KMS-11 (cell line): Measurements from ENCODE around the gene ILK.

Experiments used
- H2AFZ ChIP-seq: fragments of 200-600 bp; sonication (generic); 2 replicates; pipeline ENCODE4 v1.6.1; 2016; ENCODE audit warnings: antibody characterized with exemption, mixed run types, low read depth
- H3K27ac ChIP-seq: fragments of 200-600 bp; sonication (generic); 2 replicates; pipeline ENCODE4 v1.6.1; 2016; ENCODE audit warnings: mild to moderate bottlenecking, mixed run types
- H3K27me3 ChIP-seq: fragments of 200-600 bp; sonication (generic); 2 replicates; pipeline ENCODE4 v1.6.1; 2017; ENCODE audit warnings: mild to moderate bottlenecking, low read depth, mixed run types, moderate library complexity; ENCODE audit not compliant: insufficient read depth
- H3K36me3 ChIP-seq: fragments of 200-600 bp; sonication (generic); 2 replicates; pipeline ENCODE4 v1.6.1; 2017; ENCODE audit warnings: mild to moderate bottlenecking, mixed run types; ENCODE audit not compliant: insufficient read depth
- H3K4me1 ChIP-seq: fragments of 200-600 bp; sonication (generic); 2 replicates; pipeline ENCODE4 v1.6.1; 2016; ENCODE audit warnings: mild to moderate bottlenecking, low read depth, mixed run types; ENCODE audit not compliant: poor library complexity, severe bottlenecking
- H3K4me2 ChIP-seq: fragments of 200-600 bp; sonication (generic); 2 replicates; pipeline ENCODE4 v1.7.0; 2016; ENCODE audit warnings: mild to moderate bottlenecking, mixed run types
- H3K4me3 ChIP-seq: fragments of 200-600 bp; sonication (generic); IDR thresholded peaks from 2 replicates; pipeline ENCODE4 v1.6.1; 2017; ENCODE audit warnings: low read depth, low read length, mixed read lengths; ENCODE audit not compliant: insufficient read depth
- H3K79me2 ChIP-seq: fragments of 200-600 bp; sonication (generic); 2 replicates; pipeline ENCODE4 v1.6.1; 2016; ENCODE audit warnings: low read depth, mixed run types; ENCODE audit not compliant: insufficient read depth
- H3K9ac ChIP-seq: fragments of 200-600 bp; sonication (generic); 2 replicates; pipeline ENCODE4 v1.6.1; 2016; ENCODE audit warnings: mild to moderate bottlenecking, mixed run types
- H4K20me1 ChIP-seq: fragments of 200-600 bp; sonication (generic); 2 replicates; pipeline ENCODE4 v1.6.1; 2016; ENCODE audit warnings: mild to moderate bottlenecking, mixed run types; ENCODE audit not compliant: insufficient read depth
- TF ChIP-seq, protein P1 (sequence below): fragments of 200-600 bp; sonication (generic); conservative IDR thresholded peaks from 2 replicates; pipeline ENCODE4 v1.6.1; 2017; ENCODE audit warnings: low read depth, mild to moderate bottlenecking, antibody characterized with exemption, low read length, moderate library complexity, mixed read lengths

The ILK gene

DNA sequence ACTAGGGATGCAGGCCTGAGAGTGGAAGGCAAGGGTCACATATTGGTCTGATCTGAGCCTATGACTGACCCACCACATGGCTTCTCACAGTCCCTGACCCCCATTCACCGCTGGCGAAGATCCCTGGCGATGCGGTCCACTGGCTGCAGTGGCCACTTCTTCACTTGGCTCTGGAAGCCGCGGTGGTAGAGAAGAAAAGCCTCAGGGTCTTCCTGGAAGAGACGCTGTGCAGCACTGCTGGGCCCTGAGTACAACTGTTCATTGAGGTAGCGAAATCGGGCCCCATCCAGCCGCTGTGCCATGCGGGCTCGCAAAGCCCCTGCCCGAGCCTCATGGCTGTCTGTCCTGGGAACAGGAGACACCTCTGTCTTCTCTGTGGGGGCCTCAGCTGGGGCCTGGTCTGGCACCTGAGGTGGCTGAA lies 2.5 kb upstream of the ILK start:
- H4K20me1 ChIP-seq, result no peaks in the 10 kb centered on the region
- no peak overlapping the region for H3K27ac ChIP-seq
- no peak overlapping the region for H3K9ac ChIP-seq
- TF ChIP-seq, protein P1, sequence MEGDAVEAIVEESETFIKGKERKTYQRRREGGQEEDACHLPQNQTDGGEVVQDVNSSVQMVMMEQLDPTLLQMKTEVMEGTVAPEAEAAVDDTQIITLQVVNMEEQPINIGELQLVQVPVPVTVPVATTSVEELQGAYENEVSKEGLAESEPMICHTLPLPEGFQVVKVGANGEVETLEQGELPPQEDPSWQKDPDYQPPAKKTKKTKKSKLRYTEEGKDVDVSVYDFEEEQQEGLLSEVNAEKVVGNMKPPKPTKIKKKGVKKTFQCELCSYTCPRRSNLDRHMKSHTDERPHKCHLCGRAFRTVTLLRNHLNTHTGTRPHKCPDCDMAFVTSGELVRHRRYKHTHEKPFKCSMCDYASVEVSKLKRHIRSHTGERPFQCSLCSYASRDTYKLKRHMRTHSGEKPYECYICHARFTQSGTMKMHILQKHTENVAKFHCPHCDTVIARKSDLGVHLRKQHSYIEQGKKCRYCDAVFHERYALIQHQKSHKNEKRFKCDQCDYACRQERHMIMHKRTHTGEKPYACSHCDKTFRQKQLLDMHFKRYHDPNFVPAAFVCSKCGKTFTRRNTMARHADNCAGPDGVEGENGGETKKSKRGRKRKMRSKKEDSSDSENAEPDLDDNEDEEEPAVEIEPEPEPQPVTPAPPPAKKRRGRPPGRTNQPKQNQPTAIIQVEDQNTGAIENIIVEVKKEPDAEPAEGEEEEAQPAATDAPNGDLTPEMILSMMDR, result no peak
- H3K79me2 ChIP-seq, result peaks cover 62% of the 10 kb centered on the region
- no peaks in the 10 kb centered on the region for H3K27me3 ChIP-seq
- no peak overlapping the region for H3K4me2 ChIP-seq
- H3K4me3 ChIP-seq, result no peak overlapping the region
- no peak overlapping the region for H2AFZ ChIP-seq
- H3K36me3 ChIP-seq, result no peaks in the 10 kb centered on the region; the same call in 1 of the 2 replicates
- peaks cover 23% of the 10 kb centered on the region for H3K4me1 ChIP-seq

DNA sequence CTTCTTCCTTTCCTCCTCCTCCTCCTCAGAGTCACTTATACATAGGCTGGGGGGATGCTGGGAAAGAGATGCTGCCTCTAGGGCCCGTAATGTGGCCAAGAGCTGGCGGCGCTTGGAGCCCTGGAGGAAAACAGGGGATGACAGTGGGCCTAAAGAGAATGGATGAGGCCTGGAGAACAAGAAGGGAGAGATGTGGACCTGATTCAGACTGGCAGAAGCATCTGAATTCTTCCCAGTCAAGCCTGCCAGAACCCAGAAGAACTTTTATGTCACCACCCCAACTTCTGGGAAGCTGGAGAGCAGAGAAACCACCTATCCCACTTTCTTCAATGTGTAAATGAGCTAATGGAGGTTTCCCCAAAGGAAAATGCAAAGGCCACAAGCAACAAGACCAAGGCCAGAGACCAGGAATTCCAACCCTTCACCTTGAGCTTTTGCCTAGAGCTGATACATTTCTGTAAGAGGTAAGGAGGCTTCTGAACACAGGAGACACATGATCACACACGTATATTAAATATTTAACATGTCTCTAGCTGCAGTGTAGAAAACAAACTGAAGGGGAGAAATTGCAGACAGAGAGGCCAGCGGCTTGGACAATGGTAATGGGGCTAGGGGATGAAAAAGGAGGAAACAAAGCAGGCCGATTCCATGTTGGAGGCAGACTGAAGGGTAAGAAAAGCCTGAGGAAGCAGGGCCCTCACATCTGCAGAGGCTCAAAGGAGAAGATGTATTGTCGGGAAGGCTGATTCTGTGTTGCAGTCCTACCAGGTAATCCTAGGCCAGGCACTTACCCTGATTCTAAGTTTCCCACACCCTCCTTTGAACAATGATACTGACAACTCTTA lies 1.3 kb upstream of the ILK start:
- Histone ChIP-seq H3K4me2 (peak overlapping the region; percentile 82), H3K79me2 (peaks cover 67% of the 10 kb centered on the region), H3K9ac (peak overlapping the region; percentile 84; the same call in 1 of the 2 replicates), H3K27me3 (no peaks in the 10 kb centered on the region), H3K27ac (no peak overlapping the region), H4K20me1 (no peaks in the 10 kb centered on the region), H3K4me1 (peaks cover 36% of the 10 kb centered on the region), H3K4me3 (peak overlapping the region; percentile 11), H2AFZ (no peak overlapping the region), H3K36me3 (no peaks in the 10 kb centered on the region; the same call in 1 of the 2 replicates)
- TF ChIP-seq, protein P1, result no peak

DNA sequence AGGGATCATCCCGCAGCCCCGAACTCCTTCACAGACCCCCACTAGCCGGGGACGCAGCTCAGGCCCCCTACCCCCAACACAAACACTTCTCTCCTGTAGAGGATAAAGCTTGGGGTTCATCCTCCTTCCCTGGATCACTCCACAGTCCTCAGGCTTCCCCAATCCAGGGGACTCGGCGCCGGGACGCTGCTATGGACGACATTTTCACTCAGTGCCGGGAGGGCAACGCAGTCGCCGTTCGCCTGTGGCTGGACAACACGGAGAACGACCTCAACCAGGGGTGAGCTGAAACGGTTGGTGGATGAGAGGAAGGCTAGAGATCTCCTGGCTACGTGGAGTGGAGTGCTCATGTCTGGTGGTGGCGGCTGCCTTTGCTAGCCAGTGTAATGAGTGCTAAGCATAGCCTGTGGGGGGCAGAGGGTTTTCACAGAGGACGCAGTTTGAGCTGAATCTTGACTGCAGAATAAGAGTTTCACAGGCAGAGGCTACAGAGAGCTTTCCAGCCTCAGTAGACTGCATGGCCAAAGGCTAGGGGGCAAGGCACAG lies 580 bp downstream of the ILK start:
- Histone ChIP-seq H3K27ac (peak overlapping the region; percentile 56), H3K9ac (peak overlapping the region; percentile 84), H4K20me1 (no peaks in the 10 kb centered on the region), H3K4me3 (no peak overlapping the region), H3K4me2 (peak overlapping the region; percentile 97), H2AFZ (peak overlapping the region; percentile 95), H3K79me2 (peaks cover 64% of the 10 kb centered on the region), H3K36me3 (no peaks in the 10 kb centered on the region; the same call in 1 of the 2 replicates), H3K4me1 (peaks cover 51% of the 10 kb centered on the region), H3K27me3 (no peaks in the 10 kb centered on the region)
- TF ChIP-seq, protein P1, result no peak

DNA sequence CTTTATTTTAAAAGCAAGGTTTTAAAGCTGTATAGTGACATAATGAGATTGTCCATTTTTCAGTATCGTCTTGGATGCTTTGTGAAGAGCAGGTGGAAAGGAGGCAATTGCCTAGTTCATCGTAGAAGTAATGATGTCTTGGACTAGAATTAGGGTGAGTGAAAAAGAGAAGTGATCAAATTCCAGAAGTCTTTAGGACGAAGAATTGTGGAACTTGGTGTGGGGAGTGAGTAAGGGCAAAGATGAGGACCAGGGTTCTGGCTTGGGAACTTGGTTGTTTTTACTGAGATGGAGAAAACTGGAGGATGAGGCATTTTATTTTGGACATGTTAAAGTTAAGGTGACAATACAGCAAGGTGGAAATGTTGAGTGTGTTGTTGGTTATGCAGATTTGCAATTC lies 1.2 kb downstream of the ILK start:
- Histone ChIP-seq H3K27ac (peak overlapping the region; percentile 56), H3K9ac (peak overlapping the region; percentile 84; the same call in 1 of the 2 replicates), H3K4me2 (peak overlapping the region; percentile 97), H4K20me1 (no peaks in the 10 kb centered on the region), H3K36me3 (no peaks in the 10 kb centered on the region; the same call in 1 of the 2 replicates), H3K79me2 (peaks cover 58% of the 10 kb centered on the region), H3K27me3 (no peaks in the 10 kb centered on the region), H3K4me1 (peaks cover 51% of the 10 kb centered on the region), H2AFZ (no peak overlapping the region), H3K4me3 (no peak overlapping the region)
- TF ChIP-seq, protein P1, result no peak
